H9 (cell line): ENCODE data around the gene TTC9B. TPM values are rescaled to one million over a fixed set of nuclear protein-coding genes. Genes with fewer than 3 reads are reported as not detected.

ENCODE experiments used
- DNase-seq: peaks from one replicate; pipeline ENCODE4 v3.0.0-alpha.2; 2017
- H2AFZ ChIP-seq: one replicate; pipeline ENCODE4 v1.6.1; 2013; ENCODE audit warnings: mild to moderate bottlenecking, low read length, control low read depth, moderate library complexity
- H2AK5ac ChIP-seq: 2 replicates; pipeline ENCODE4 v1.6.1; 2013; ENCODE audit warnings: low read length, control low read depth, mixed read lengths; ENCODE audit not compliant: insufficient read length
- H2BK120ac ChIP-seq: one replicate; pipeline ENCODE4 v1.6.1; 2013; ENCODE audit warnings: low read depth, mild to moderate bottlenecking, low read length, control low read depth, inconsistent platforms; ENCODE audit not compliant: poor library complexity, severe bottlenecking
- H2BK12ac ChIP-seq: 2 replicates; pipeline ENCODE4 v1.6.1; 2013; ENCODE audit warnings: low read length, control low read depth, mixed read lengths, low read depth; ENCODE audit not compliant: insufficient read length
- H2BK15ac ChIP-seq: 2 replicates; pipeline ENCODE4 v1.6.1; 2013; ENCODE audit warnings: low read depth, low read length, control low read depth
- H2BK20ac ChIP-seq: one replicate; pipeline ENCODE4 v1.6.1; 2013; ENCODE audit warnings: low read depth, mild to moderate bottlenecking, low read length, control low read depth, inconsistent platforms; ENCODE audit not compliant: poor library complexity, severe bottlenecking
- H2BK5ac ChIP-seq: 2 replicates; pipeline ENCODE4 v1.6.1; 2013; ENCODE audit warnings: low read length, control low read depth, mixed read lengths; ENCODE audit not compliant: insufficient read length
- H3K14ac ChIP-seq: 2 replicates; pipeline ENCODE4 v1.6.1; 2013; ENCODE audit warnings: low read length, control low read depth; ENCODE audit not compliant: insufficient read depth
- H3K18ac ChIP-seq: 2 replicates; pipeline ENCODE4 v1.6.1; 2013; ENCODE audit warnings: low read depth, mild to moderate bottlenecking, mixed read lengths, low read length, control low read depth; ENCODE audit not compliant: insufficient read length
- H3K23ac ChIP-seq: 2 replicates; pipeline ENCODE4 v1.6.1; 2013; ENCODE audit warnings: low read length, control low read depth, mixed read lengths, low read depth; ENCODE audit not compliant: insufficient read length
- H3K23me2 ChIP-seq: 2 replicates; pipeline ENCODE4 v1.6.1; 2013; ENCODE audit warnings: low read depth, mild to moderate bottlenecking, mixed read lengths, low read length, control low read depth; ENCODE audit not compliant: insufficient read length, poor library complexity, severe bottlenecking
- H3K27ac ChIP-seq: 2 replicates; pipeline ENCODE4 v1.5.1; 2013; ENCODE audit warnings: low read length, control low read depth, mixed read lengths, low read depth; ENCODE audit not compliant: insufficient read length
- H3K27me3 ChIP-seq: 2 replicates; pipeline ENCODE4 v1.6.1; 2013; ENCODE audit warnings: low read length, control low read depth, inconsistent platforms; ENCODE audit not compliant: insufficient read depth
- H3K4ac ChIP-seq: 2 replicates; pipeline ENCODE4 v1.6.1; 2013; ENCODE audit warnings: low read depth, mild to moderate bottlenecking, control low read depth, inconsistent platforms, low read length, moderate library complexity
- H3K4me1 ChIP-seq: 2 replicates; pipeline ENCODE4 v1.6.1; 2013; ENCODE audit warnings: low read length, control low read depth, inconsistent platforms; ENCODE audit not compliant: insufficient read depth
- H3K4me2 ChIP-seq: 2 replicates; pipeline ENCODE4 v1.6.1; 2013; ENCODE audit warnings: low read length, control low read depth, mixed read lengths; ENCODE audit not compliant: insufficient read length, insufficient read depth
- H3K56ac ChIP-seq: 2 replicates; pipeline ENCODE4 v1.6.1; 2013; ENCODE audit warnings: low read depth, mild to moderate bottlenecking, mixed read lengths, low read length, control low read depth; ENCODE audit not compliant: insufficient read length
- H3K79me1 ChIP-seq: 2 replicates; pipeline ENCODE4 v1.6.1; 2013; ENCODE audit warnings: low read depth, mild to moderate bottlenecking, moderate library complexity, low read length, control low read depth, inconsistent platforms; ENCODE audit not compliant: insufficient read depth, poor library complexity, severe bottlenecking
- H3K79me2 ChIP-seq: 2 replicates; pipeline ENCODE4 v1.6.1; 2013; ENCODE audit warnings: low read length, control low read depth, inconsistent platforms; ENCODE audit not compliant: insufficient read depth
- H3K9ac ChIP-seq: 2 replicates; pipeline ENCODE4 v1.6.1; 2013; ENCODE audit warnings: low read length, control low read depth, mixed read lengths; ENCODE audit not compliant: insufficient read length; ENCODE audit errors: extremely low read depth
- H3K9me3 ChIP-seq: one replicate; pipeline ENCODE4 v1.6.1; 2013; ENCODE audit warnings: low read depth, low read length, inconsistent platforms; ENCODE audit not compliant: control insufficient read depth
- H3T11ph ChIP-seq: one replicate; pipeline ENCODE4 v1.6.1; 2013; ENCODE audit warnings: mild to moderate bottlenecking, low read length, control low read depth, inconsistent platforms
- H4K20me1 ChIP-seq: one replicate; pipeline ENCODE4 v1.6.1; 2013; ENCODE audit not compliant: control insufficient read depth, insufficient read length, insufficient read depth
- H4K5ac ChIP-seq: 2 replicates; pipeline ENCODE4 v1.6.1; 2013; ENCODE audit warnings: low read depth, mild to moderate bottlenecking, mixed read lengths, low read length, control low read depth; ENCODE audit not compliant: insufficient read length
- H4K8ac ChIP-seq: replicated peaks from 2 replicates; pipeline ENCODE4 v1.6.1; 2013; ENCODE audit warnings: low read length, control low read depth, mixed read lengths, low read depth; ENCODE audit not compliant: insufficient read length
- H4K91ac ChIP-seq: 2 replicates; pipeline ENCODE4 v1.6.1; 2013; ENCODE audit warnings: low read depth, mild to moderate bottlenecking, moderate library complexity, mixed read lengths, low read length, control low read depth; ENCODE audit not compliant: insufficient read length
- H3K27ac Mint-ChIP-seq, 3 experiments: 2 replicates in 2 of 3; 3 replicates in 1 of 3; pipeline ENCODE4 v1.8.0; 2020 to 2021; ENCODE audit warnings: mixed read lengths in 3 of 3, mild to moderate bottlenecking in 1 of 3, moderate library complexity in 1 of 3
- H3K27me3 Mint-ChIP-seq: 2 replicates; pipeline ENCODE4 v1.8.0; 2021; ENCODE audit warnings: low read depth, mild to moderate bottlenecking, moderate library complexity, mixed read lengths
- H3K36me3 Mint-ChIP-seq, 3 experiments: 2 replicates in 2 of 3; 3 replicates in 1 of 3; pipeline ENCODE4 v1.8.0; 2020 to 2021; ENCODE audit warnings: low read depth in 3 of 3, mixed read lengths in 3 of 3; ENCODE audit not compliant: insufficient read depth in 1 of 3
- H3K4me1 Mint-ChIP-seq, 2 experiments: 2 replicates each; pipeline ENCODE4 v1.8.0; 2020; ENCODE audit warnings: mixed read lengths in 2 of 2
- H3K4me3 Mint-ChIP-seq, 2 experiments: 2 replicates in 1 of 2; 3 replicates in 1 of 2; pipeline ENCODE4 v1.8.0; 2020 to 2021; ENCODE audit warnings: mild to moderate bottlenecking in 2 of 2, mixed read lengths in 2 of 2, moderate library complexity in 1 of 2
- H3K9me3 Mint-ChIP-seq, 2 experiments: 2 replicates in 1 of 2; 3 replicates in 1 of 2; pipeline ENCODE4 v1.8.0; 2020; ENCODE audit warnings: mild to moderate bottlenecking in 2 of 2, mixed read lengths in 2 of 2, moderate library complexity in 1 of 2
- CTCF ChIP-seq: fragments of 200-600 bp; sonication (generic); conservative IDR thresholded peaks from 3 replicates; pipeline ENCODE4 v1.8.0; 2021; ENCODE audit warnings: antibody characterized with exemption, mild to moderate bottlenecking
- WGBS: extraction: QIAGEN DNeasy Blood & Tissue Kit; methylation state at CpG from one replicate; pipeline ENCODE4 v1.1.7; 2013; ENCODE audit warnings: missing lambda C conversion rate, low lambda C conversion rate, mixed read lengths; ENCODE audit not compliant: insufficient read length; ENCODE audit errors: extremely low coverage; 5-methylcytosine and 5-hydroxymethylcytosine counted together
- total RNA-seq: library from RNA; stranded (reverse); gene quantifications from 2 replicates; pipeline ENCODE4 v1.2.1, GENCODE V29; 2021

Gene TTC9B
- total RNA-seq, 1 experiment from 2014 or later = 0.15 TPM

- H4K20me1 ChIP-seq = no peaks in the 10 kb centered on the region
- no peak overlapping the region for H4K91ac ChIP-seq
- H3K27ac Mint-ChIP-seq = no peak overlapping the region
- no peaks in the 10 kb centered on the region for H3K23me2 ChIP-seq
- no peaks in the 10 kb centered on the region for H3K27me3 ChIP-seq
- peaks cover 3 to 21% (median 8%) of the 10 kb centered on the region in 3 experiments; a peak in 6 of 7 replicates for H3K36me3 Mint-ChIP-seq
- no peak overlapping the region for H2BK15ac ChIP-seq
- no peak overlapping the region for H2AK5ac ChIP-seq
- H3K18ac ChIP-seq = no peak overlapping the region
- H2BK120ac ChIP-seq = no peak overlapping the region
- H3K4me3 Mint-ChIP-seq = no peak overlapping the region
- no peak overlapping the region for H2BK12ac ChIP-seq
- no peak overlapping the region for H4K8ac ChIP-seq
- no peak overlapping the region for H3K9ac ChIP-seq
- no CpG with 5 or more reads among the region's 53 CpGs for WGBS
- no peak overlapping the region for H2BK5ac ChIP-seq
- H3K23ac ChIP-seq = no peak overlapping the region
- no peak for DNase-seq
- H3K56ac ChIP-seq = no peak overlapping the region
- H3K79me1 ChIP-seq = no peaks in the 10 kb centered on the region
- H3K4me1 ChIP-seq = no peaks in the 10 kb centered on the region
- H3K14ac ChIP-seq = no peak overlapping the region
- no peak overlapping the region for H2BK20ac ChIP-seq
- H3K9me3 Mint-ChIP-seq = no peaks in the 10 kb centered on the region; a peak in 2 of 5 replicates
- no peak overlapping the region for H3K4ac ChIP-seq
- H2AFZ ChIP-seq = no peak overlapping the region
- no peaks in the 10 kb centered on the region for H3K9me3 ChIP-seq
- no peak overlapping the region for H3K27ac ChIP-seq
- H3K4me2 ChIP-seq = no peak overlapping the region
- no peak overlapping the region for H3T11ph ChIP-seq
- no peak for TF ChIP-seq CTCF
- H3K79me2 ChIP-seq = no peaks in the 10 kb centered on the region
- peaks cover 16% of the 10 kb centered on the region in 2 experiments for H3K4me1 Mint-ChIP-seq
- H3K27me3 Mint-ChIP-seq = peaks cover 15% of the 10 kb centered on the region
- no peak overlapping the region for H4K5ac ChIP-seq
These were observed 4.8 kb downstream of the TTC9B start for GRCh38 chr19:40213251-40213829.
